ENCODE data around the gene BLOC1S5. TPM values are rescaled to one million over a fixed set of nuclear protein-coding genes. Genes with fewer than 3 reads are reported as not detected.

BLOC1S5 gene
- total and polyA plus RNA-seq, 2 experiments from 2014 or later, result 10.2 to 10.8 TPM

GRCh38 chr6:7997286-7997685, 66.9 kb downstream of the BLOC1S5 start:
- no peak overlapping the region for H3K27ac ChIP-seq
- no peak for DNase-seq (ENCODE audit: low read depth in 1 of 2, low spot score in 1 of 2)

GRCh38 chr6:7996538-7997111, 67.6 kb downstream of the BLOC1S5 start:
- H3K4me3 ChIP-seq, result no peak overlapping the region
- H3K27ac ChIP-seq, result no peak overlapping the region
- H3K4me1 ChIP-seq (ENCODE audit: low read depth), result no peaks in the 10 kb centered on the region
- no peak for TF ChIP-seq CTCF (IDR thresholded peaks at IDR 0.05; ENCODE audit: low read depth, low read length)
- no peaks in the 10 kb centered on the region for H3K36me3 ChIP-seq
- no peaks in the 10 kb centered on the region for H3K9me3 ChIP-seq (ENCODE audit: low read depth)
- DNase-seq (ENCODE audit: low read depth in 1 of 2, low spot score in 1 of 2), result peak in 1 of 2 donors; percentile 92
- no peaks in the 10 kb centered on the region for H3K27me3 ChIP-seq

More at GRCh38 chr6:7997286-7997685, 66.9 kb downstream of the BLOC1S5 start:
- H3K36me3 ChIP-seq, result no peaks in the 10 kb centered on the region
- no peak for TF ChIP-seq CTCF (IDR thresholded peaks at IDR 0.05; ENCODE audit: low read depth, low read length)
- H3K4me3 ChIP-seq, result no peak overlapping the region
- no peaks in the 10 kb centered on the region for H3K9me3 ChIP-seq (ENCODE audit: low read depth)
- no peaks in the 10 kb centered on the region for H3K27me3 ChIP-seq
- no peaks in the 10 kb centered on the region for H3K4me1 ChIP-seq (ENCODE audit: low read depth)

DNA sequence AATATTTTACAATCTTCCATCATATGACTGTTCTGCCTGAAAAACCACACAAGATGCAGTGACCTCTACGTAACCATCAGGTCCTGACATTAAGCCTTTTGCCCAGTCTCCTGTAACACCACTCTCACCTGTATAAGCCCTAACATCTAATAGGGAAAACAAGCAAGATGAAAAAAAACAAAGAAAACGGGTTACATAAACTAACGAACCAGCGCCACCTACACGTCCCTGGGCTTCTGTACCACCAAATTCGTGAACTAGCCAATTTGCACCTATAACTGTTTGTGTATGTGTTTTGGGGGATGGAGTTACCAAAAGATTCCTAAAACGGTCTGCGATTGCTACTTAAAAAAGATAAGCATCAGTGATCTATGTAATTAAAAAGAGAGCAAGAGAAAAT, 70.2 kb downstream of the BLOC1S5 start:
- TF ChIP-seq CTCF (IDR thresholded peaks at IDR 0.05; ENCODE audit: low read depth, low read length), result no peak
- no peaks in the 10 kb centered on the region for H3K4me1 ChIP-seq (ENCODE audit: low read depth)
- no peaks in the 10 kb centered on the region for H3K9me3 ChIP-seq (ENCODE audit: low read depth)
- H3K4me3 ChIP-seq, result no peak overlapping the region
- H3K27ac ChIP-seq, result no peak overlapping the region
- no peaks in the 10 kb centered on the region for H3K36me3 ChIP-seq
- no peak for DNase-seq (ENCODE audit: low read depth in 1 of 2, low spot score in 1 of 2)
- H3K27me3 ChIP-seq, result no peaks in the 10 kb centered on the region

- no peaks in the 10 kb centered on the region for H3K9me3 ChIP-seq (ENCODE audit: low read depth)
- TF ChIP-seq CTCF (IDR thresholded peaks at IDR 0.05; ENCODE audit: low read depth, low read length), result no peak
- DNase-seq (ENCODE audit: low read depth in 1 of 2, low spot score in 1 of 2), result no peak
- no peak overlapping the region for H3K27ac ChIP-seq
- H3K36me3 ChIP-seq, result no peaks in the 10 kb centered on the region
- no peaks in the 10 kb centered on the region for H3K4me1 ChIP-seq (ENCODE audit: low read depth)
- no peak overlapping the region for H3K4me3 ChIP-seq
- no peaks in the 10 kb centered on the region for H3K27me3 ChIP-seq
These were observed 70.8 kb downstream of the BLOC1S5 start for GRCh38 chr6:7993399-7993798.

DNA sequence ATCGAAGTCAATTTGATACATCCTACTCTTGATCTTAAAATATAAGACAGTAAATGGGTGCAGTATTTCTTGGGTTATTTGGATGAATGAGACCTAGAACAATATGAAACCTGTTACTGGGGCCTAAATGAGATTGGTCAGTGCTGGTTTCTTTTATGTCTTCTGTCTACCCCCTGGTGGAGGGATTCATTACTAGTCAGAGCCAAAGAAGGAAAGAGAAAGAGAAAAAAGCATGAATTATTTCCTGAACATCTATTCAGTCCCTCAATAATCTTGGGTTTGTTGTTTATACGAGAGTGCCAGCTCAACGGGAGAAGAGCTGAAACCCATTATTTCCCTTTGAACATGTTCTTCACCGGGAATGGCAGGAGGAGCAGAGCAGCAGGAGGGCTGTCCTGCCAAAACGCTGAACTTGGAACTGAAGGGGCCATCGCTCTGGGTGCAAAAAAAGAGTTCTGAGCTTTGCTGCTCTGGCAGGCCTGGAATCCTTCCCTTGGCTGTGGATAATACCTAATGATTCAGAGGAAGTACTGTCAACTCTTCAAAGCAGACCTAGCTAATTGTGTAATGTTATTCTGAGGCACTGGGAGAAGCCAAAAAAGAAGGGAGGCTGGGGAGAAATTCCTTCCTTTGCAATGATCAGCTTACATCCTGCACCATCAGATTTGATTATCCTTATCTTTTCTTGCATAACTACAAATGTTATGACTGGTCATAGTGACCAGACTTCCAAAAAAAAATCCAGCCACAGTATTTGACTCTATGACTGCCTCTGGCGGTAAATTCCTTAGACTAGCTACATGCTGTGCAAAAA, 72.0 kb downstream of the BLOC1S5 start:
- peak; percentile 65 for TF ChIP-seq CTCF (IDR thresholded peaks at IDR 0.05; ENCODE audit: low read depth, low read length)
- Histone ChIP-seq H3K27ac (no peak overlapping the region), H3K36me3 (no peaks in the 10 kb centered on the region), H3K4me1 (ENCODE audit: low read depth) (no peaks in the 10 kb centered on the region), H3K9me3 (ENCODE audit: low read depth) (no peaks in the 10 kb centered on the region), H3K4me3 (no peak overlapping the region), H3K27me3 (no peaks in the 10 kb centered on the region)
- peak in 1 of 2 donors; percentile 94 for DNase-seq (ENCODE audit: low read depth in 1 of 2, low spot score in 1 of 2)
